ENCODE results near the gene TRIB2.

TRIB2 gene

GRCh38 chr2:12697617-12698016 lies 19.1 kb upstream of the TRIB2 start:
- no peak for DNase-seq (ENCODE audit: low spot score)

GRCh38 chr2:12700989-12701388 lies 15.7 kb upstream of the TRIB2 start:
- no peak for DNase-seq (ENCODE audit: low spot score)

GRCh38 chr2:12701786-12702167 lies 15.0 kb upstream of the TRIB2 start:
- no peak for DNase-seq (ENCODE audit: low spot score)

GRCh38 chr2:12702168-12703121 lies 14.3 kb upstream of the TRIB2 start:
- DNase-seq (ENCODE audit: low spot score) = no peak

- no peak for DNase-seq (ENCODE audit: low spot score)
Measured at GRCh38 chr2:12704378-12704777, 12.4 kb upstream of the TRIB2 start.

GRCh38 chr2:12705230-12705629 lies 11.5 kb upstream of the TRIB2 start:
- DNase-seq (ENCODE audit: low spot score) = no peak

- no peak for DNase-seq (ENCODE audit: low spot score)
Measured at GRCh38 chr2:12705742-12706141, 11.0 kb upstream of the TRIB2 start.

GRCh38 chr2:12708508-12709206 lies 8.1 kb upstream of the TRIB2 start:
- DNase-seq (ENCODE audit: low spot score) = no peak

- DNase-seq (ENCODE audit: low spot score) = no peak
Measured at GRCh38 chr2:12709207-12709522, 7.6 kb upstream of the TRIB2 start.

- no peak for DNase-seq (ENCODE audit: low spot score)
Measured at GRCh38 chr2:12710301-12710700, 6.4 kb upstream of the TRIB2 start.

- no peak for DNase-seq (ENCODE audit: low spot score)
Measured at GRCh38 chr2:12711339-12711738, 5.4 kb upstream of the TRIB2 start.

- DNase-seq (ENCODE audit: low spot score) = no peak
Measured at GRCh38 chr2:12712881-12713280, 3.9 kb upstream of the TRIB2 start.

GRCh38 chr2:12714391-12715221 lies 2.1 kb upstream of the TRIB2 start:
- no peak for DNase-seq (ENCODE audit: low spot score)

- DNase-seq (ENCODE audit: low spot score) = no peak
Measured at GRCh38 chr2:12715258-12716031, 1.3 kb upstream of the TRIB2 start.

- peak; percentile 81 for DNase-seq (ENCODE audit: low spot score)
Measured at GRCh38 chr2:12716032-12716281, 779 bp upstream of the TRIB2 start.

GRCh38 chr2:12717191-12718014 lies 667 bp downstream of the TRIB2 start:
- peak; percentile 72 for DNase-seq (ENCODE audit: low spot score)

GRCh38 chr2:12718015-12718671 lies 1.4 kb downstream of the TRIB2 start:
- peak; percentile 54 for DNase-seq (ENCODE audit: low spot score)

- DNase-seq (ENCODE audit: low spot score) = peak; percentile 41
Measured at GRCh38 chr2:12718711-12719399, 2.1 kb downstream of the TRIB2 start.
